HEK293T (cell line): Measurements from ENCODE around the gene GRM7.

Experiments
- BHLHE40 ChIP-seq: fragments of 450-650 bp; IDR thresholded peaks from 2 replicates; pipeline ENCODE4 v1.6.1; 2016; ENCODE audit warnings: mild to moderate bottlenecking, moderate library complexity, borderline replicate concordance
- FOXM1 ChIP-seq: fragments of 450-650 bp; IDR thresholded peaks from 2 replicates; pipeline ENCODE4 v1.6.1; 2017; ENCODE audit warnings: mild to moderate bottlenecking, borderline replicate concordance
- LEF1 ChIP-seq: fragments of 450-650 bp; IDR thresholded peaks from 2 replicates; pipeline ENCODE4 v1.6.1; 2017; ENCODE audit warnings: mild to moderate bottlenecking, borderline replicate concordance
- TARDBP ChIP-seq: fragments of 450-650 bp; IDR thresholded peaks from 2 replicates; pipeline ENCODE4 v1.6.1; 2016

GRCh38 chr3:7001370-7001769 lies 140.5 kb downstream of the GRM7 start:
- TF ChIP-seq FOXM1: no peak
- no peak for TF ChIP-seq TARDBP
- no peak for TF ChIP-seq BHLHE40
- no peak for TF ChIP-seq LEF1
